Breast epithelium (tissue), 3 donors: Measurements from ENCODE around the gene BCL2L11.

ENCODE experiments used
- CTCF ChIP-seq, 3 donors: fragments of 450-650 bp; IDR thresholded peaks; one replicate each; pipeline ENCODE4 v1.5.1; 2016 to 2017; ENCODE audit warnings: antibody characterized with exemption in 3 of 3, mild to moderate bottlenecking in 3 of 3, moderate library complexity in 3 of 3
- POLR2AphosphoS5 ChIP-seq, 3 donors: sonication (generic); formaldehyde crosslinking; IDR thresholded peaks; one replicate each; pipeline ENCODE4 v1.6.1; 2017; ENCODE audit warnings: antibody characterized with exemption in 3 of 3

GRCh38 chr2:111071600-111072171, 49.0 kb upstream of the BCL2L11 start:
- TF ChIP-seq CTCF (IDR thresholded peaks at IDR 0.05) (no peak), POLR2AphosphoS5 (IDR thresholded peaks at IDR 0.05) (no peak)
